IMR-90 (cell line): ENCODE results near the gene NIPA2.

Experiments
- POLR2A ChIP-seq: IDR thresholded peaks from 2 replicates; pipeline ENCODE4 v1.6.1; 2012; ENCODE audit warnings: mild to moderate bottlenecking, low read depth, low read length
- TF ChIP-seq, protein P1 (sequence below): conservative IDR thresholded peaks from 2 replicates; pipeline ENCODE4 v1.5.1; 2012; ENCODE audit warnings: mild to moderate bottlenecking, low read depth, low read length, improper control_type of control experiment

DNA sequence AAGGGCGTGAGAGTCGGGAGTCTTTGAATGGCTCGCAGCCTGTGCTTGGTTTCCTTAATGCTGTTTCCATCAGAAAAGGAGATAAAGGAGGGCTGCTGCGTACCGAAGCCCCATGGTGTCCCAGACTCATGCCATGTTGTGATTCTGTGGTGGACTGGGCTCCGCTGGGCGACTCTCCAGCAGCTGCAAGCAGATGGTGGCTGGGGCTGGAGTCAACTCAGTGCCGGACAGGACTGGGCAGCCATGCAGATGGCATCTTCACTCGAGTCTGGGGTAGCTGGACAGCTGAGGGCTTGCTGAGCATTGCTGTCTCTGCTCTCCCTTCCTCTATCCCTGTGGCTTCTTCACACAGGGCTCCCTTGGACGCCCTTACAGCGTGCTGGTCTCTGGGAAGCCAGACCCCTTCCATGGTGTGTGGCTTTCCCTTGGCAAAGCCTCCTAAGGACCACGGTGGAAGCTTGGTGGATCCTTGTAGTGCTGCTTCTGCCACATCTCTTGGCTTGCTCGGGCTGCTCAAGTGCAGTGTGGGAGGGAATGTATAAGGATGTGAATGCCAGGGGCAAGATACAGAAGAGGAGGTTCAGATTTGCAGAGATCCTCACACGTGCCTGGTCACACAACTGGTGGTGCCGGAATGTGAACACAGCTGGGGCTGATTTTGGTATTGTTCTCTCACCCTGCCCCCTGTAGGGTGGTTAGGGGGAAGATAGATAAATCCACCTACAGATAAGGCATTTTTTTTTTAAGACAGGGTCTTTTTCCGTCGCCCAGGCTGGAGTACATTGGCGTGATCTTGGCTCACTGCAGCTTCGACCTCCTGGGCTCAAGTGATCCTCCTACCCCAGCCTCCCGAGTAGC, 43.0 kb upstream of the NIPA2 start:
- TF ChIP-seq POLR2A, result no peak
- TF ChIP-seq, protein P1, sequence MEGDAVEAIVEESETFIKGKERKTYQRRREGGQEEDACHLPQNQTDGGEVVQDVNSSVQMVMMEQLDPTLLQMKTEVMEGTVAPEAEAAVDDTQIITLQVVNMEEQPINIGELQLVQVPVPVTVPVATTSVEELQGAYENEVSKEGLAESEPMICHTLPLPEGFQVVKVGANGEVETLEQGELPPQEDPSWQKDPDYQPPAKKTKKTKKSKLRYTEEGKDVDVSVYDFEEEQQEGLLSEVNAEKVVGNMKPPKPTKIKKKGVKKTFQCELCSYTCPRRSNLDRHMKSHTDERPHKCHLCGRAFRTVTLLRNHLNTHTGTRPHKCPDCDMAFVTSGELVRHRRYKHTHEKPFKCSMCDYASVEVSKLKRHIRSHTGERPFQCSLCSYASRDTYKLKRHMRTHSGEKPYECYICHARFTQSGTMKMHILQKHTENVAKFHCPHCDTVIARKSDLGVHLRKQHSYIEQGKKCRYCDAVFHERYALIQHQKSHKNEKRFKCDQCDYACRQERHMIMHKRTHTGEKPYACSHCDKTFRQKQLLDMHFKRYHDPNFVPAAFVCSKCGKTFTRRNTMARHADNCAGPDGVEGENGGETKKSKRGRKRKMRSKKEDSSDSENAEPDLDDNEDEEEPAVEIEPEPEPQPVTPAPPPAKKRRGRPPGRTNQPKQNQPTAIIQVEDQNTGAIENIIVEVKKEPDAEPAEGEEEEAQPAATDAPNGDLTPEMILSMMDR, result no peak
